ENCODE data around the gene HDAC4. TPM values are rescaled to one million over a fixed set of nuclear protein-coding genes. Genes with fewer than 3 reads are reported as not detected.

The HDAC4 gene
- polyA plus RNA-seq, 2 of the 4 experiments (the other 2 are of a cell fraction), result 8.6 to 10.4 TPM

GRCh38 chr2:239401067-239401880, 454 bp upstream of the HDAC4 start (continued):
- TF ChIP-seq TP53 (CRISPR knock-in tag; IDR thresholded peaks at IDR 0.05) (peak; percentile 68), USF2 (IDR thresholded peaks at IDR 0.05) (peak; percentile 95), HOXB13 (CRISPR knock-in tag; IDR thresholded peaks at IDR 0.05; ENCODE audit: low read depth) (no peak; the same call in 1 of the 2 replicates), ZC3H11A (IDR thresholded peaks at IDR 0.05) (no peak), REST (IDR thresholded peaks at IDR 0.05) (peak; percentile 11; the same call in 1 of the 2 replicates), ATOH8 (CRISPR knock-in tag; IDR thresholded peaks at IDR 0.05; ENCODE audit: low read depth) (peak; percentile 22; the same call in 1 of the 2 replicates), PHF8 (IDR thresholded peaks at IDR 0.05; ENCODE audit: borderline replicate concordance, low read depth) (peak; percentile 96), BCL3 (IDR thresholded peaks at IDR 0.05) (peak; percentile 86; the same call in 2 of the 3 replicates), RFX5 (IDR thresholded peaks at IDR 0.05) (no peak), HMGXB4 (CRISPR knock-in tag; IDR thresholded peaks at IDR 0.05; ENCODE audit: borderline replicate concordance) (0 out of 2 replicates have a peak, but pooled peaks have one; percentile 33), CHD2 (IDR thresholded peaks at IDR 0.05; ENCODE audit: low read length, partially characterized antibody) (no peak), BHLHE40 (IDR thresholded peaks at IDR 0.05; ENCODE audit: low read depth, low read length) (peak; percentile 78), CBX8 (IDR thresholded peaks at IDR 0.05) (no peak), HDAC2 (IDR thresholded peaks at IDR 0.05) (no peak), POLR2A (IDR thresholded peaks at IDR 0.05; ENCODE audit: low read length) (peak; percentile 96), MAZ (IDR thresholded peaks at IDR 0.05; ENCODE audit: borderline replicate concordance, low read depth, low read length) (no peak), ESRRA (IDR thresholded peaks at IDR 0.05; ENCODE audit: borderline replicate concordance, low read length) (no peak), HEYL (CRISPR knock-in tag; IDR thresholded peaks at IDR 0.05) (no peak)

Measured in A549 (cell line).